Activated CD4-positive, CD25-positive, alpha-beta regulatory T cell treated with anti-CD3 and anti-CD28 coated beads, Interleukin-2, amount 50 U/mL, for 24 hours (primary cell): ENCODE data around the gene FAM186B.
"Not testable (repeated sequence)": the region's sequence is repeated elsewhere in the genome, so short reads cannot be mapped to it uniquely, and the experiment has no call there.

Experiments
- ATAC-seq, 2 donors: fragments of 150-1000 bp; cut with Tn5 transposase; one replicate each; pipeline ENCODE4 v1.10.0; 2021; ENCODE audit warnings: mild to moderate bottlenecking in 1 of 2, moderate library complexity in 1 of 2

Gene FAM186B, protein sequence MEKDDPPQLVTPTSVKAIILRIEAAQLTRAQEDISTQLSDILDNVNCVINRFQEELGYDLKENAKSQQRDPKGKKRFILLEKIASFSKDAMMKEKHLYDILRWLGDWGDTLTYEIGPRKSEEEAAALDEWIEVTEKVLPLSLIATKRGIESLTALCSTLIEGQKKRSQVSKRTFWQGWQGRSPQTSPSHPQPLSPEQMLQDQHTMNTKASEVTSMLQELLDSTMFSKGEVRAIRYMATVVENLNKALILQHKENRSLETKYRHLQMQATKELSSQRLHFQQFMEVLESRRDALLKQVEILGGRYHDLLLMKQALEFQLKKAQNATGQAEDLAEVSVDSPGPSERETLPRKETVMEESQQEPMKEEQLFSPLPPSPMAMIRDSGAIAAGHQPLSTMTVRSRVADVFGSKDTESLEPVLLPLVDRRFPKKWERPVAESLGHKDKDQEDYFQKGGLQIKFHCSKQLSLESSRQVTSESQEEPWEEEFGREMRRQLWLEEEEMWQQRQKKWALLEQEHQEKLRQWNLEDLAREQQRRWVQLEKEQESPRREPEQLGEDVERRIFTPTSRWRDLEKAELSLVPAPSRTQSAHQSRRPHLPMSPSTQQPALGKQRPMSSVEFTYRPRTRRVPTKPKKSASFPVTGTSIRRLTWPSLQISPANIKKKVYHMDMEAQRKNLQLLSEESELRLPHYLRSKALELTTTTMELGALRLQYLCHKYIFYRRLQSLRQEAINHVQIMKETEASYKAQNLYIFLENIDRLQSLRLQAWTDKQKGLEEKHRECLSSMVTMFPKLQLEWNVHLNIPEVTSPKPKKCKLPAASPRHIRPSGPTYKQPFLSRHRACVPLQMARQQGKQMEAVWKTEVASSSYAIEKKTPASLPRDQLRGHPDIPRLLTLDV

DNA sequence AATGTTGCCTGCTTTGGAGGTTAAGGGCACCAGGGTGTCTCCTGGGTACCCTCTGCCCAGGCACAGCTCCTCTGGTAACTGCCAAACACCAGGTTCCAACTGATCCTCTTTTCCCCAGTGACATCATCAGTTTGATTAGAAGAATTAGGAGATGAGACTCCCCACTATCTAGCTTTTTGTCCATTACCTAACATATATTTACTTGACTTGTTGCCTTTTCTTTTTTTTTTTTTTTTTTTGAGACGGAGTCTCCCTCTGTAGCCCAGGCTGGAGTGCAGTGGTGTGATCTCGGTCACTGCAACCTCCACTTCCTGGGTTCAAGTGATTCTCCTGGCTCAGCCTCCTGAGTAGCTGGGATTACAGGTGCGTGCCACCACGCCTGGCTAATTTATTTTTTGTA, at the start of gene FAM186B:
Gene FAM186B, minus strand, starts transcription at position 101 of the 400 bp plus-strand sequence. CDS start 162 bp downstream, outside the sequence.
- not testable (repeated sequence) for ATAC-seq

DNA sequence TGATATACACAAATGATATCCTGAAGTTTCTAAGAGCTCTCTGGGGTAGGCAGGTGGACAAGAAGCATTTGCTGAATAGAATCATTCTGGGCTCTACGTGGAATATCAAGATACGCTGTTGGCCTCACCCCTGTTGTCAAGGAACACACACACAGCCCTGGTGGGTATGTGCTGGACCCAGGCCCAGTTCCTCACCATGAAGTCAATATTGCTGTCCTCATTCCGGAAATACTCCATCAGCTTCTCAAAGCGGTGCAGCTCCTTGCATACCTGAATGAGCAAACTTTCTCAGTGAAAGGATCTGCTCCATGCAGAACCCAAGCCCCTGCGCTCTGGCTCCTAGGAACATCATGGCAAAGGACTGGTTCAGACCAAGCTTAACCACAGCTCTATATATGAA, 49.3 kb upstream of the FAM186B start:
- no peak for ATAC-seq

DNA sequence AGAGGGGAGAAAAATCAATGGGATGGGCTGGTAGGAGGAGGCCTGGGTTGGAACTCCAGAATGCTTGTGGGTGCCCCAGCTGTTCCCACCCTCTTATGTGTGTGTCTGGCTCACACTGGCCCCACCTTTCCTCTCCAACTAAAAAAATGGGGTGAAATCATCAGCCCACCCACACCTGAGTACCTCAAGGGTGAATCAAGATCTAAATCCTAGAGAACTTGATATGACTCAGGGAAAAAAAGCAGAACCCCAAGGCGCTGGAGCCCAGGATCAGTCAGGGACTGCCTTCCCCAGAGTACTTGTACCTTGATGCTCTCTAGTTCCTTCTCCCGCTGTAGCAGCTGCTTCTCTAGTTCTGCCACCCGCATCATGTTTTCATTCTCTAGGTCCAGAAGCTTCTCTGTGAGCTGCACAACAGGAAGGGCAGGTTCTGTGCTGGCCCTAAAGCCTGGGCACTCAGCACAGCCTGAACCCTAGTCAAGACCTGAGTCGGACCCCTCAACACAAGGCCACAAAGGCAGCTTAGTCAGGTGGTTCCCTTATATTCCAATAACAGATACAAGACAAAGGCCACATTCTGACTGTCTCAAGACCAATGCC, 47.6 kb upstream of the FAM186B start:
- no peak for ATAC-seq

DNA sequence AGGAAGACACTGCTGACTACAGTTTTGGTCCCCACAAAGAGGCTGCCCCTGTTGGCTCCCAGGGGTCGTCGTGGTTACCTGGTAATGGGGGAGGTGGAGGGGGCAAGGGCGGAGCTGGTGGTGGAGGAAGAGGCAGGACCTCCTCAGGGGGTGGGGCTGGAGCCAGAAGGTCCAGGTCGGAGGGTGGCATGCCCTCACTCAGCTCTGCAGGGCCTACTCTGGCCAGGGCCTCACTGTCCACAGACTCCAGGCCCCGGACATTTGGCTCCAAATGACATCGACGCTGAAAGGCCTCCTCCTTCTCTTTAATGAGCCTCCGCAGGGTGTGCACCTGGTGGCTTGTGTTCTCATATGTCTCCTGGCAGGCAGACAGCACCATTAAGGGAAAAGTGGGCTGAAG, 46.4 kb upstream of the FAM186B start:
- ATAC-seq = no peak

DNA sequence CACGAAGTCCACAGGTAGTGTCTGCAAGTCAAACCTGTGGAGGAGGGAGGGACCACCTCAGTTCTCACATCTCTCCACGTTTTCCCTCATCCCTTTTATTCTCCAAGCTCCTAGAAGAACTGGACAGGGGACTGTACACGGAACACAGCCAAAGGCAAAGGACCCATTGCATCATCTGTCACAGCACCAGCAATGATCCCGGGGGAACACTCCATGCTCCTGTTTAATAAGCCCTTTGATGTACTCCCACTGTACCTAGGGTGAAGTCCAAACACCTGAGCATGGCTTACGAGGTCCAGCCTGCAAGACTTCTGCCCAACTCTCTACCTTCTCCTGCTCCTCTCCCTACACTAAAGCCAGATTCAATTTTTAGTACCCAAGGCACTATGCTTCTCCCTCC, 44.5 kb upstream of the FAM186B start:
- no peak for ATAC-seq

DNA sequence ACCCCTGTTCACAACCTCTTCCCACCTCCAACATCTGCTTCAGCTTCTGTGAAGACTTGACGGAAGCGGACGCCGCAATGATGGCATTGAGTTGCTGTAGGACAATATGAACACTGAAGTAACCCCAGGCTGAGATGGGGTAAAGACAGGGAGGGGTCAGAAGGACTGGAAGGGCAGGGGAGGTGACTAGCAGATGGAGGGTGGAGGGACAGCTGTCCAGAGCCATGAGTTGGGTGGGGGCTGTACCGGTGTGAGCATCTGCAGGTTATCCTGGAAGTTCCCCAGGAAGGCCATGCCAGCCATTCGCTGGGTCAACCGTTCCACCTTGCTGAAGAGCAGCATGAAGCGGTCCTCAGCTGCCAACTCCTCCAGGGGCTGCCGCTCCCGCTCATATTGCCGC, 44.0 kb upstream of the FAM186B start:
- no peak for ATAC-seq

DNA sequence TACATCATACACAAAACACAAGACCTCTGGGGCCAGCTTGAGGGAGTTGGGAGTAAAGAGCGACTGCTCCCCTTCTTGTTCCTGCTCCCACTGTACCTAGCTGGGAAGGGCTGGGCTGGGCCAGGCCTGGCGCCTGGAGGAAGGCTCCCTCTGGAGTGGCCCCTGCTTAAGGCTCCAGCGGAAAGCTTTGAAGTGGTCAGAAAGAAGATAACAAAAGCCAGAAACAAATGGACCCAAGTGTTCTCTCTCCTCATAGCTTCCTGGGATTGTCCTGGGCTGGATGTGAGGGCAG, 43.2 kb upstream of the FAM186B start:
- ATAC-seq = no peak

DNA sequence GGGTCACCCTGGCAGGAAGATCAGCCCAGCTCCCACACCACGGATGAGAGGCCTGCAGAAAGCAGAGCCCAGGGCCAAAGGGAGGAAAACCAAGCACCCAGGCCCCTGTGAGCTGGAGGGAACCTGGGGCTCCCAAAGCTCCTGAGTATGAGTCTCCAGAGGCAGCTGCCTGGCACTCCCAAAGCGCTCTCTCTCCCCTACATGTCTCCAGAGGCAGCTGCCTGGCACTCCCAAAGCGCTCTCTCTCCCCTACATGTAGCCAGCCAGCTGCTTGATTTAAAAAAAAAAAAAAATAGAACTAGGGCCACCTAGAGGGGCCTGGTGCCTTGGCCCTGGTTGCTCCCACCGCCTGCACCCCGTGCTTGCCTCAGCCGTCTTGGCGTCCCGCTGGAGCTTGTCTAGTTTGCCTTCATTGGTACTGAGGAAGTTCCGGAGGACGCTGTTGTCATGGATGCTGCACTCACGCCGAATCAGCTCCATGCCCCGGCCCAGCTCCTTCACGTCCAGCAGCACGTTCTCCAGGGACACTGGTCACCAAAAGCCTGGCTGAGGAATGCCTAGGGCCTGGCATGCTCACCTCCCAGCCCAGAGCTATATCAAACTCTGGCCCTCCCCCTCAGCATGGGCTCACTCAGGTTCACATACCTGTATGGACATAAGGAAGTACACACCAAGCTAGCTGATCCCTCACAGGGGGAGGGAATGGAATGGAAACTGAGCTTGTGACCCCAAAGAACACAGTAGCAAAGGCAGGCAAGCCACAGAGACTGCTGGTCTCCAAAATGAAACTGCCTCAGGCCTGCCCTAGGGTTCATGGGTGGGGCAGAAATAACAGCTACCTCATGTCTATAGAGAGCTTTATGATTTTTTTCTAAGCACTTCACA, 42.6 kb upstream of the FAM186B start:
- ATAC-seq = no peak

DNA sequence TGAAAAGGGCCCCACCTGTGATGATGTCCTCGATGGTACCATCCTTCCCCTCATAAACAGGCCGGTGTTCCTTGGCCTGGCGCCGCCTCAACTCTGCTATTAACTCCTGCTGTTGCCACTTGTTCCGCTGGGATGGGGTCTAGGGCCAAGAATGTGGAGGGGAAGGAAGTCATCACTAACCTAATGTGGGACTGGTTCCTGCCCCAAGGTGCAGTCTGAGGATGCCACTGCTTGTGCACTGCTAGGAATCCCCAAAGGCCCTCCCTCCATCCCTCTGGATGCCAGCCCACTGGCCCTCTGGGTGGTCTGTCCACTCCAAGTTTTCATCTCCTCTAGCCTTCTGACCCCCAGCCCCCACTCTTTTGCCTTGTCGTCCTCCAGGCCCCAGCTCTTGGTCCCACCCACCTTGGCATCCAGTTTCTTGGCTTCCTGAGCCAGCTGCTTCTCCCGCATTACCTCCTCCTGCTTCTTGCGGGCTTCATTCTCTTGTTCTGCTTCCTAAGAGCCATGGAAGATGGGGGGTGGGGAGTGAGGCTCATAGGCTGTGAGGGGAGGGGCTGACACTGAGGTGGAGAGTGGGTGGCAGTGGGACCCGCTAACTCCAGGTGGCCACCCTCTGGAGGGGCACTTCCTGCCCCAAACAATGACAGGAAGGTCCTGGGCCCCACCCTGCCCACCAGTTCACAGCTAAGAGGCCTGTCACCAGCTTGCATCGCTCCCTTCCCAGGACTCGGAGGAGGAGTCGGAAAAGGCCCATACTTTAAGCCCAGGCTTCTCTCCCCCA, 41.6 kb upstream of the FAM186B start:
- no peak for ATAC-seq

DNA sequence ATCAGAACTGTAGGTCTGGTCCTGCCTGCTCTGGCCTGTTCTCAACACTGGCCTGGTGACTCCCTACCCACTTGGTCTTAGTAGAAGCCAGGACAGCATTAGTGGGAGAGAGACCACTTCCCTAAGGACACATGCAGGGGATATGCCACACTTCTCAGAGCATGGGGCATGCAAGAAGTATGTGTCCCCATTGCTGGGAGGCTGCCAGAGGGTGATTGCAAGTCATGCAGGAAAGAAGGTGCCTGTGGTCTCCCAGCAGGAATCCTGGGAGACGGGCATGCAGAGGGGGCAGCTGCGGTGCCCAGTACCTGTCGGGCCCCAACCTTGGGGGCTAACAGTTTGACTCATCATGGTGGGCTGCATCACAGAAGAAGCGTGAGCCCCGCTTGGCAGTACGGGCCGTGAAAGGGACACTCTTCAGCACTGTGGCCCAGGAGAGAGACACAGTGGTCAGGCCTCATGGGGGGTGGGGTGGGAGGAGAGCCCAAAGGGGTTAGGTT, 40.9 kb upstream of the FAM186B start:
- no peak for ATAC-seq

DNA sequence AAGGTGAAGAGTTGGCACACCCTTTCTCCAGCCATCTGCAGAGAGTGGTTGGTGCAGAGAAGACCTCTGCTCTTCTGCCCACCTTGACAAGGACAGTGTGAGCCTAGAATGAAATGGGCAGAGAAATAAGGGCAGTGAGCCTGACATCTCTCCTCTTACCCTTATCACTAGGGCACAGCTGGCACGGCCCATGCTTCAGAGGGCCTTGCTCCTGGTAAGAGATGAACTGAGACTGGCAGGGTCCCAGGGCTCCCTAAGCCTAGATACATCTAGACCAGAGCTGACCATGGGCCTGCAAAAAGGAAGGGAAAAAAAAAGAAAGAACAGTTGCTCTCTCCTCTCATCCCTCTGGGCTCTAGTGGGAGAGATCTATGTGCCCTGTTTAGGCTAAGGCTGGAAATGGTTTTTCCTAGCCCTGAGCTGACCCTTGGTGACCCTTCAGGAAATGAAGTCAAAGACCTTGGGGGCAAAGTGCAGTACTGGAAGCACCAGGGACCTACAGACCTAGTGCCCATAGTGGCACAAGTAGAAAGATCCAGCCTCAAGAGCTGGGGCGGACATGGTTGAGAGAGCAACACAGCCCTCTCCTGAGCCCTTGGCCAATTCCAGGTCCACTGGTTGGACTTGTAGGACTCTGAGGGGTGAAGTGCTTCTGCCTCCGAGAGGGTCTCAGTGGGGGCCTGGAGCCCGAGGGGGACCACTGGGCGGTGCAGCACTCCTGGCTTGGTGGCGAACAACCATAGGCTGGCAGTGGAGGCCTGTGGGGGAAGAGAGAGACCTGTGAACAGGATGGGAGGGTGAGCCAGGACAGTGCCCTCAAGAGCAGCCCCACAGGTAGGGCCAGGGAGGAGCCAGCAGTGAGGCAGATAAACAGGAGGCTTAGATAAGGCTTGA, 40.0 kb upstream of the FAM186B start:
- ATAC-seq = no peak

DNA sequence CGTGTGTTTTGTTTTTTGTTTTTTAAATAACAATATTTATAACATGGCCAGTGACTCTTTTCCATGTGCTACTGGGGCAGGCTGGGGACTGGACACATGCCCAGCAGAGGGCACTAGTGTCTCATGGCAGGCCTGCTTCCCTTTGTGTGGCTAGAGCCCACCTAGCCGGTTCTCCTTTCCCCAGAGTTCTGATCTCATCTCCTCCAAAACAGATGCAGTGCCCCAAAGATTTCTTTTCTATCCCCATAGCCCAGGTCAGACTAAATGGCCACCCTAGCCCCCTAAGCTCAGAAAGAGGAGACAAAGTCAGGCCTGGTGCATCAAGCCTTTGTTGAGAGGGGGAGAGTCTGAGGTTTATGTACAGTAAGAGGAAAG, 39.2 kb upstream of the FAM186B start:
- ATAC-seq = peak; percentile 91

DNA sequence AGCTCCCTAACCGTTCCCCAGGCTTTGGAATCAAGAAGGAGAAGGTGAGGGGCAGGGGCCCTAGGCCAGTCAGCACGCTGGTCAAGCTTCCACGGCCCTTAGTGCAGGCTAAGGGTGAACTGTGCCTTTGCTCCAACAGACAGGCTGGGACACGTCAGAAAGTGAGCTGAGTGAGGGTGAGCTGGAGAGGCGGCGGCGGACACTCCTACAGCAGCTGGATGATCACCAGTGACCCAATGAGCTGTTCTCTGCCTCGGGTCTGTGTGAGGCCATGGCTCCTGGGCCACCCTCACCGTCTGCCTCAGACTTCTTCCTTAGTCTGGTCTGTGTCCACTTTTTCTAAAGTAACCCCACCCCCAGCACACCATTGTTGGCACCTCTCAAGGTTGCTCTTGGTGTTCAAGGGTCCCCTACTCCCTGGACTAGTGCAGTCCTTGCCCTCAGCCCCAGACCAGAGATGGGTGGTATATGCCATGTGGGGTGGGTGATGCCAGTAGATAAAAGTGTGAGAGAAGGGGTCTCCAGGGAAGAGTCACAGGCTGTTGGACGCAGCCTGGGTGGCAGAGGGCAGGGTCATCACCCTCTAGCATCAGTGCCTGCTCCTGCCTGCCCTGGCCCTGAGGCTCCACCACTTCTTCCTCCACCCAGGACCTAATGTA, 38.7 kb upstream of the FAM186B start:
- no peak for ATAC-seq

DNA sequence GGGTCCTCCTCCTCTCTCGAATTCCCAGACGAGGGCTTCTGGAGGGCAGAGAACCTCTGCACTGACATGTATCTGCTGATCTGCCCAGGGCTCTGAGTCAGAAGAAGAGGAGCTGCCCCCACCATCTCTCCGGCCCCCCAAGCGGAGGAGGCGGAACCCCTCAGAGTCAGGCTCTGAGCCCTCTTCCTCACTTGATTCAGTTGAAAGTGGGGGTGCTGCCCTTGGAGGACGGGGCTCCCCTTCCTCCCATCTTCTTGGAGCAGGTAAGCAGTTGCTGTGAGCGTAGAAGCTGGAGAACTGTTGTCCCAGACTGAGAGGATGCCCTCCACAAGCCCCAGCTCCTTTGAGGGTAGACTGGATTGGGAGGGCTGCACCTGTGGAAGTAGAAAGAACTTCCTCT, 37.7 kb upstream of the FAM186B start:
- ATAC-seq = no peak

DNA sequence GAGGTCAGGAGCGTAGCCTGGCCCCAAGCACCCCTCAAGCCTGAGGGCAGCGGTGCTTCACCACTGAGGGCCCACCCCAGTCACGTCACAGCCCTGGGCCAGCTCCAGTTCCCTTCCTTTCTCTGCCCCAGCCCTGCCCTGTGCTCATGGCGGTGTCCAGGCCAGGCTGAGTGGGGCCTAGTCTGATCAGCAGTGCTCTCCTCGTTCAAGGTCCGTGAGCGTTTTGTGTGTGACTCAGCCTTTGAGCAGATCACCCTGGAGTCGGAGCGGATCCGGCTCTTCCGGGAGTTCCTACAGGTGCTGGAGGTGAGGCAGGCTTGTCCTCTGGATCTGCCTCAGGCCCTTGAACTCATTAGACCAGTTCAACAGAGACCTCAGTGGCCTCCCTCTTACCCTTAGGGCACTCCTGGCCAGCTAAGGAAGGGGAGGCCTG, 36.9 kb upstream of the FAM186B start:
- ATAC-seq = no peak

DNA sequence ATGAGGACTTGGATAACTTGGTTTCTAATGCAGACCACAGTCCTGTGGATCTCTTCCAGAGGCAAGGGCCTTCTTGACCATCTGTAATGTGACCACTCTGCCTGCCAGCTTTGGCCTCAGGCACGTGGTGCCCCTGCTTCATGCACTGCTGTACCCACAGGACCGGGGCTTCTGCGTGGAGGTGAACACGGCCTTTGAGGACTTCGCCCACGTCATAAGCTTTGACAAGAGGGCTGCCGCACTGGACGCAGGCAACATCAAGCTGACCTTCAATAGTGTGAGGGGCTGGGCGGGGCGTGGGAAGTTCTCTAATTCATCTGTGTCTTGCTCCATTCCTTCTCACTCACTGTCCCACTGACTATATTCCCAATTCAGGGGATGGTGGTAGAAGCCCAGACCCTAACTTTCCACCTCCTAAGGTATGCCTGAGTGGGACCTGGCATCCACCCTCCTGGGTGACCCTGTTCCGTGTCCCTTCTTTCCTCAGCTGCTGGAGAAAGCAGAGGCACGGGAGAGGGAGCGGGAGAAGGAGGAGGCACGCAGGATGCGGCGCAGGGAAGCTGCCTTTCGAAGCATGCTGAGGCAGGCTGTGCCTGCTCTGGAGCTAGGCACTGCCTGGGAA, 36.4 kb upstream of the FAM186B start:
- ATAC-seq = no peak

DNA sequence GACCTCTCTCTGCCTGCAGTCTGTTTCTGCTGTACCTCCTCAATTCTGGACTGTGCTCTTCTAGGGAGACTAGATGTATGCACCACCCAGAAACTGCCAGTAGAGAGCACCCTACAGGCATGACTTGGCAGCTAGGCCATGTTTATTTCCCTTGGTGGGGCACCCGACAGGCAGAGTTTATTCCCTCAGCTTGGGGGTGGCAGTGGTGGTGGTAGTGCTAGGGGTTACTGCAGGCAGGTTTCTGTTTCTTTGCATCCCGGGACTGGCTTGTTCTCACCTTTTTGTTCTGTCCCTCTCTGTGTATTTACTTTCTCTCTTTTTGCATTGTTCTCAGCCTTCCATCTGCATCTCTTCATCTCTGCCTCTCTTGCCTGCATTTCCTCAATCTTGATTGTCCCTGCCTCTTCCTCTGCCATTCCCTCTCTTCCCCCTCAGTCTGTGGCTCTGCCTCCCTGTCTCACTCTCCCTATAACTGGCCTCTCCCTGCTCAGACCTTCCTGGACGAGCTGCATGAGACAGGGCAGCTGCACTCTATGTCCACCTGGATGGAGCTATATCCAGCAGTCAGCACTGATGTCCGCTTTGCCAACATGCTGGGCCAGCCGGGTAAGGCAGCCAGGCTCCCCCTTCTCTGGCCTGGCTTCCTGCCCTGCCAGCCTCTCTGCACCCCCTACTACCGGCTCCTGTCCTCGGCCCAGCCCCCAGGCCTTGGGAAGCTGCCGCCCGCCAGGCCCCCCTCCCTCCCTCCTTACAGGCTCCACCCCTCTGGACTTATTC, 31.7 kb upstream of the FAM186B start:
- ATAC-seq = peak; percentile 90

DNA sequence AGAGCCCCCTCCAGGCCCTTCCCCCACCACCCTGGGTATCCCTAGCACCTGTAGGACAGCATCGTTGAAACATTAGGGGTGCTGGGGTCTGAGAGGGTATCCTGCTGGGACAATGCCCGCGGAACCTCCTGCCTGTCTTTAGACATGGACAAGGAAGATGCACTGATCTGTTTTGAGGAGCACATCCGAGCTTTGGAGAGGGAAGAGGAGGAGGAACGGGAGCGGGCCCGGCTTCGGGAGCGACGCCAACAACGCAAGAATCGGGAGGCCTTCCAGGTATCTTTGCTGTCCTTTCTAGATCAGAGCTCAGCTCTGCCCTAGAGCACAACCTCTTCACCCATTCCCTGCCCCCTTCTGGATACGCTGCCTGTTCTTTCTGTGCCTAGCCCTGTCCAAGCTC, 31.1 kb upstream of the FAM186B start:
- no peak for ATAC-seq

DNA sequence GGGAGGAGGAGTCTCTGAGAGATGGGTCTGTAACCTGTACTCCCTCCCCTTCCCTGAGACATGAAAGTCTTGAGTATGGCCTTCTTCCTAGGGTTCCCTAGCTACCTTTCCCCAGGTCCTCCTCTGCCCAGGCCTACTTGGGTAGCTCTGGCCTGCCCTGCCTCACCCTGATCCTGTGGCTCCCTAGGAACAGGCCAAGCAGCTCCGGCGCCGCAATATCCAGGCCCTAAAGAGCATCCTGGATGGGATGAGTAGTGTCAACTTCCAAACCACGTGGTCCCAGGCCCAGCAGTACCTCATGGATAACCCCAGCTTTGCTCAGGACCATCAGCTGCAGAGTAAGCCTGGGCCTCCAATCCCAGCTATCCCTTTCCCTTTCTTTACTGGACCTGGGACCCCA, 30.2 kb upstream of the FAM186B start:
- ATAC-seq = no peak
